Adipocyte (in vitro differentiated cells): Measurements from ENCODE around the gene CDH11.
A peak's percentile ranks its signal among the peaks of the same experiment; 100 is the strongest.

Experiments
- DNase-seq: peaks from one replicate; pipeline ENCODE4 v3.0.0-alpha.2; 2015; ENCODE audit warnings: low read depth
- H3K27me3 ChIP-seq: replicated peaks from 2 replicates; pipeline ENCODE4 v1.7.0; 2013; ENCODE audit warnings: mild to moderate bottlenecking, low read length, moderate library complexity; ENCODE audit not compliant: control insufficient read depth, insufficient read depth
- H3K36me3 ChIP-seq: 2 replicates; pipeline ENCODE4 v1.7.0; 2013; ENCODE audit warnings: low read length, mild to moderate bottlenecking, moderate library complexity; ENCODE audit not compliant: control insufficient read depth, insufficient read depth, severe bottlenecking
- H3K4me1 ChIP-seq: 2 replicates; pipeline ENCODE4 v1.7.0; 2013; ENCODE audit warnings: mild to moderate bottlenecking, low read length, moderate library complexity; ENCODE audit not compliant: control insufficient read depth, insufficient read depth
- H3K4me3 ChIP-seq: 2 replicates; pipeline ENCODE4 v1.7.0; 2013; ENCODE audit warnings: mild to moderate bottlenecking, low read length, moderate library complexity
- H3K9ac ChIP-seq: 2 replicates; pipeline ENCODE4 v1.7.0; 2013; ENCODE audit warnings: mild to moderate bottlenecking, low read length, moderate library complexity
- H3K9me3 ChIP-seq: 2 replicates; pipeline ENCODE4 v1.7.0; 2013; ENCODE audit warnings: mild to moderate bottlenecking, low read length, moderate library complexity; ENCODE audit not compliant: control insufficient read depth

Gene CDH11

DNA sequence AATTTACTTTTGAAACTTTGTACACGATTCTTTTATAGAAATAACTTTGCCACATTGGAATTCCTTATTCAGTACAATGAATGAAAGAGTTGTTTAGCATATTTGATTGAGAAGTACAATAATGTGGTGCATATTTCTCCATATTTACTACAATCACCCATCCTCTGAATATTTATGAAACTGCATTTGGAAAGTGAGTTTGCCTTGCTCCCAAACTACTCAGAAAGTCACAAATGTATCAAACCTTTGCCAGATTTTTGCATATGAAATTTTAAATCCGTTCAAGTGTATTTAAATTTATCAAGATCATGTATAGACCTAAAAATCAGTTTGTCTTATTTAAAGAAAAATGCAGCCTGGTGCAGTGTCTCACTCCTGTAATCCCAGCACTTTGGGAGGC, 148.7 kb downstream of the CDH11 start:
- Histone ChIP-seq H3K9ac (no peak overlapping the region), H3K36me3 (peaks cover 39% of the 10 kb centered on the region), H3K27me3 (no peaks in the 10 kb centered on the region), H3K9me3 (no peaks in the 10 kb centered on the region), H3K4me1 (peaks cover 28% of the 10 kb centered on the region), H3K4me3 (no peak overlapping the region)
- DNase-seq = no peak

DNA sequence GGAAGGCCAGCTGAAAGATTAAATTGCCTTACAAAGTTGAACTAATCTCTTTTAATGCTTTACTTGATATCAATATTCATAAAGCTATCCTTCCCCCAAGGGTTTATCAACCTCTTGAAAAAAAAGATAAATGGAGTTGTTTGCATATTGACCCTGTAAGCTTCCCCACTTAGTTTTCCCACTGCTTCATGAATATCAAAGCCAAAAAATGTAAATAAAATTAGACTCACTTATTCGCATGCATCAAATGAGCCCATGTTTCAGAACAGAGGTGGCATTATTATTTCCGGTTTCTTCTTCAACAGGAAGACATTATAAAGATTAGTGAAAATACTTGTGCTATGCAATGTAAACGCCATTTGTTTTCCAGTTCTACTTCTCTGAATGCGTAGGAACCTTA, 150.7 kb downstream of the CDH11 start:
- no peaks in the 10 kb centered on the region for H3K27me3 ChIP-seq
- peaks cover 26% of the 10 kb centered on the region for H3K4me1 ChIP-seq
- no peak overlapping the region for H3K9ac ChIP-seq
- H3K36me3 ChIP-seq = peaks cover 43% of the 10 kb centered on the region
- H3K9me3 ChIP-seq = no peaks in the 10 kb centered on the region
- no peak for DNase-seq
- H3K4me3 ChIP-seq = no peak overlapping the region

DNA sequence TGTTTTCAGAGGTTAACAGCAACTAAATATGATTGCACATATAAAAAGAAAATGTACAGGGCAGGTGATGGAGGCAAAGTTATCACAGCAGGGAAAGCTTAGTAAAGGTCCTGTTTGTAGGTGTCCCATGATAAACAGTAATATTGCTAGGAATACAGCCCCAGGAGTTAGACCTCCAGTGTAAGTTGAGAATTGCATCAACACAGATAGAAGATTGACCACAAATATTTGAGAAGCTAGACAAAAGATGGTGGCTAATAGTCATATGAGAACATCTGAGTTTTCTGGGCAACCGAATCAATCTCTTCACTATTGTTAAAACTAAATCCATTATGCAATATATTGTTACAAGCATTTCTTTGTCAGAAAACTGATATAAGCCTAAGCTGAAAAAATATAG, 152.6 kb downstream of the CDH11 start:
- Histone ChIP-seq H3K36me3 (peaks cover 51% of the 10 kb centered on the region), H3K27me3 (no peaks in the 10 kb centered on the region), H3K9me3 (no peaks in the 10 kb centered on the region), H3K4me3 (no peak overlapping the region), H3K4me1 (peaks cover 17% of the 10 kb centered on the region), H3K9ac (no peak overlapping the region)
- DNase-seq = no peak

DNA sequence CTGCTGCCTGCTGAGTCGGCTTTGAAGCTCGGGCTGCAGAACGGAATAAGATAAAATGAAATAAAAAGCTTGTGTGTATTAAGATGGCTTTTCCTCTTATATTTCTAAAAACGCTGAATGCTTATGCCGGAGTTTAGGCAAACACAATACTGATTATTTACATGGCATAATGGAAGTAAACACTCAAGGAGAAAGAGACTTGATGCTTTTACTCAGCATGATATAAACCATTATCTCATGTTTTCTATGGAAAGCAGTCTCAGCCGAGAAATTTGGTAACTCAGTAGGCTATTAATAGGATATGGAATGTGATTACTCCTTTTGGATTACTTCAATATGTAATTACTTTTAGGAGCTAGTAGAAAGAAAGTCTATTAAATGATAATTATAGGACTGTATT, 153.3 kb downstream of the CDH11 start:
- Histone ChIP-seq H3K36me3 (peaks cover 56% of the 10 kb centered on the region), H3K9me3 (no peaks in the 10 kb centered on the region), H3K9ac (no peak overlapping the region), H3K4me3 (no peak overlapping the region), H3K27me3 (no peaks in the 10 kb centered on the region), H3K4me1 (peaks cover 17% of the 10 kb centered on the region)
- no peak for DNase-seq

DNA sequence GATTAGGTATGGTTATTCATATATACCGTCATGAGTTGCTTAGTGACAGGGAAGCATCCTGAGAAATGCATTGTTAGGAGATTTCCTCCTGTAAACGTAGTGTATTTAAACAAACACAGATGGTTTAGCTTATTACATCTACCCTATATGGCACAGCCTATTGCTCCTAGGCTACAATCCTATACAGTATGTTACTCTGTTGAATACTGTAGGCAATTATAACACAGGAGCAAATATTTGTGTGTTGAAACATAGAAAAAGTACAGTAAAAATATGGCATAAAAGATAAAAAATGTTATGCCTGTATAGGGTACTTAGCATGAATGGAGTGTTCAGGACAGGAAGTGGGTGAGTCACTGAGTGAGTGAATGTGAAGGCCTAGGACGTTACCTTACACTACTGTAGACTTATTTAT, 157.7 kb downstream of the CDH11 start:
- Histone ChIP-seq H3K9ac (no peak overlapping the region), H3K36me3 (peaks cover 26% of the 10 kb centered on the region), H3K4me1 (peaks cover 9% of the 10 kb centered on the region), H3K9me3 (no peaks in the 10 kb centered on the region), H3K4me3 (no peak overlapping the region), H3K27me3 (no peaks in the 10 kb centered on the region)
- peak; percentile 40 for DNase-seq

DNA sequence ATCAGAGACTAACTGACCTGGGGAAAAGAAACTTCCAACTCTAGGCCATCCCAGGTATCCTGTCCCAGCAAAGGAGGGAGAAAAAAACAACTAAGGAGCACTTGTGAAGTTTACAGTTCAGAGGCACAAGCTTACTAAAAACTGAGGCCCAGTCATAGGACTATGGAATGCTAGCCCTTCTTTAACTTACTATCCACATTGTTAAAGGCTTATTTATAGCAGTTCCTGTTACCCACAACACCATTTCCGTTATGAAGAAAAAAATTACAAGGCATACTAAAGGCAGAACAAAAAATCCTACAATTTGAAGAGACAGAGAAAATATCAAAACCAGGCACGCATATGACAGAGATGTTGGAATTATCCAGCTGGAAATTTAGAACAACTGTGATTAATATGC, 159.1 kb downstream of the CDH11 start:
- Histone ChIP-seq H3K9me3 (no peaks in the 10 kb centered on the region), H3K36me3 (peaks cover 30% of the 10 kb centered on the region)

DNA sequence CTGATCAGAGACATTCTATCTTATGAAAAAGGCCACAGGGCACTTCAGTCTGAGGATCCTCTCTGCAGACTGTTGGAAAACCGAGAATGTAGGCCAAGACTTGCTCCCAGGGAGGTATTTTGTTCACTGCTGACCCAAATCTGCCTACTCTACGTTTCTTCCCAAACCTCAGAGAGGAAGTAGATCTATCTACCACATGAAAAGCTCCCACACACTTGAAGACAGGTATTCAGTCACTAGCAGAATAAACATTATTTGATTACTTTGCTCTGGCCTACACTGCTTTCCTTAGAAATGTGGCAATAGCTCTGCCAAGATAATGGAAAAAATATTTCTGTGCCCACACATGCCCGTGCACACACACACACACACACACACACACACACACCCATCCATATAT, 164.6 kb downstream of the CDH11 start:
- no peak for DNase-seq
- H3K4me1 ChIP-seq = peaks cover 14% of the 10 kb centered on the region
- no peak overlapping the region for H3K4me3 ChIP-seq
- H3K36me3 ChIP-seq = peaks cover 4% of the 10 kb centered on the region
- no peak overlapping the region for H3K9ac ChIP-seq
- H3K9me3 ChIP-seq = no peaks in the 10 kb centered on the region
- H3K27me3 ChIP-seq = no peaks in the 10 kb centered on the region

More for the DNA sequence above, 159.1 kb downstream of the CDH11 start:
- Histone ChIP-seq H3K4me1 (no peaks in the 10 kb centered on the region), H3K4me3 (no peak overlapping the region), H3K27me3 (no peaks in the 10 kb centered on the region), H3K9ac (no peak overlapping the region)
- no peak for DNase-seq

DNA sequence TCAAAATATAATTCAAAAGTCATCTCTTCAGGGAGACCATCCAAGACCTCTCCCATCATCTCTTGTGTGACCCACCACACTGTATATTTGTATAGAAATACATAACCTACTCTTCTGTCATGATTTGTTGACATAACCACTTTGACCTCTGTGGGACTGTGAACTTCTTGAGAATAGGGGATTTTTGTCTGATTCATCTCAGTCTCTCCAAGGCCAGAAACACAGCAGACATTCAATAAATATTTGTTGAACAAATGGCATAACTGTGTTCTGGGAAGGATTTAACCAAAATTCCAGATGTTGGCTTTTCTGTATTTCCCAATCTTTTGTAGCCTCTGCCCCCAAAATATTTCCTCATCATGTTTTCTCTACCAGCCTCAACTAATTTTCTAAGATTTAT, 169.7 kb downstream of the CDH11 start:
- Histone ChIP-seq H3K36me3 (peaks cover 21% of the 10 kb centered on the region), H3K9ac (peak overlapping the region; percentile 53), H3K4me1 (peaks cover 25% of the 10 kb centered on the region), H3K4me3 (peak overlapping the region; percentile 6), H3K9me3 (no peaks in the 10 kb centered on the region), H3K27me3 (no peaks in the 10 kb centered on the region)
- peak; percentile 94 for DNase-seq

DNA sequence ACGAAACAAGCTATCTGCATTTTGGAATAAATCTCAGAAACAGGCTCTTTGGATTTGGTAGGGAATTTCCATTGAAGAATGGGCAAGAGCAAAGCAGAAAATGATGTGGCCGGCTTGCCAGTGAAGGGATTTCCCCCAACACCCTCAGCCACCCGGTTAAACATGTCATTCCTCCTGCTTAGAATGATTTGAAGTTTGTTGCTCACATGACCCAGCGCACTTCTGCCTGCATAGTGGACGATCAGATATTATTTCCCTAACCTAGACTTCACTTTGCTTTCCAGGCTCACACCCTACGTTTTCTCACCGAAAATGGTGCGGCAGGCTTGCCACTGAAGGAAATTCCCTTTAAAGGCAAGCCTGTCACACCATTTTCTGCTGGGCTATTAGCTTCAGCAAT, 170.7 kb downstream of the CDH11 start:
- DNase-seq = no peak
- H3K4me3 ChIP-seq = no peak overlapping the region

DNA sequence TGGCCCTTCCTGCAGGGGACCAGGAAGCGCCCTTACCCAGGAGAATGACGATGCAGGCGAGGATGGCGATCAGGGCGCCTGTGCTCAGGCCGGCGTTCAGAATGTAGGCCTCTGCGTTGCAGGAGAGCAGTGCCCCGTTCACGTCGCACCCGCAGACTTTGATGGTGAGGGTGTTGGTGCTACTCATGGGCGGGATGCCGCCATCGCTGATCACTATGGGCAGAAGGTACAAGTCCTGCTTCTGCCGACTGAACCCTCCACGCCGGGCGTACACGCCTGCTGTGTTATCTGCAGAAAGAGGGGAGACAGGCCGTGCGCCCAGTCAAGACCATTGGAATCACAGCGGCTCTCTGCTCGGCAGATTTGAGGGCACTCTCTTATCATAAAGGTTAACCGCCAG, 171.1 kb downstream of the CDH11 start:
- Histone ChIP-seq H3K4me3 (no peak overlapping the region), H3K36me3 (peaks cover 31% of the 10 kb centered on the region), H3K27me3 (no peaks in the 10 kb centered on the region), H3K4me1 (peaks cover 25% of the 10 kb centered on the region), H3K9me3 (no peaks in the 10 kb centered on the region), H3K9ac (no peak overlapping the region)
- DNase-seq = no peak

More for the DNA sequence above, 170.7 kb downstream of the CDH11 start:
- H3K36me3 ChIP-seq = peaks cover 30% of the 10 kb centered on the region
- H3K9me3 ChIP-seq = no peaks in the 10 kb centered on the region
- no peak overlapping the region for H3K9ac ChIP-seq
- peaks cover 25% of the 10 kb centered on the region for H3K4me1 ChIP-seq
- H3K27me3 ChIP-seq = no peaks in the 10 kb centered on the region

DNA sequence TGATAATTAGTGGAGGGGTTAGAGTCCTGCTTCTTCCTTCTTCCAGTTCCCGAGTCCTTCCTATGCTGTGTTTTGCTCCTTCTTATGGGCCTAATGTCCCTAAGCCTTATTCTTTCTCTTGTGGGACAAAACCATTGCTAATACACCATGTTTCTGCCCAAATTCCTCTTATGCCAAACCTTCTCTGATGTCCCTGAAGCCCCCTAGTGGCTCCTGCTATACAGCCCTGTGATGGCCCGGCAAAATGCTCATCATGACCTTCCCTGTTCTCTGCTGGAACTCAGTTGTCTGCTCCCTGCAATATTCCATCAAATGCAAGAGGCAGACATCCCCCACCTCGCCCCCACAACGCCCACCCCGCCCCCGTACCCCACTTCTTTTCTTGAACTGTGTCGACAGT, 171.6 kb downstream of the CDH11 start:
- no peaks in the 10 kb centered on the region for H3K27me3 ChIP-seq
- H3K36me3 ChIP-seq = peaks cover 31% of the 10 kb centered on the region
- no peak overlapping the region for H3K9ac ChIP-seq
- no peaks in the 10 kb centered on the region for H3K9me3 ChIP-seq
- DNase-seq = no peak
- peaks cover 25% of the 10 kb centered on the region for H3K4me1 ChIP-seq
- no peak overlapping the region for H3K4me3 ChIP-seq

DNA sequence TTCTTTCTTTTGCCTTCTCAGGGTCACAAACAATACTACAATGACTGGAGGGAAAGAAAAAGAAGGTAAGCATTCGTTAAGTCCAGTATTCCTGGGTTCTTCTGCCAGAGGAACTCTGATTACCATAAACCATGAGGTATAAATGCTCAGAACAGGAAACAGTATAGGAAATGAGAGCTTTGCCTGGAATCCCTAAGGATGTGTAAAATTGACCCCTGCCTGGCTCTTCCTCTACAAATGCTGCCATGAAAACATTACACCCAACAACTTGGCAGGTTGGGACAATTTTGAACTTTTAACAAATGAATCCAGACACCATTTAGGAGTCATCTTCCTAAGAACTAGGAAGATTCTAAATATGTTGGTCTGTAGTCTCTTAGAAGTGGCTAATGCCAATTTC, 173.8 kb downstream of the CDH11 start:
- H3K27me3 ChIP-seq = no peaks in the 10 kb centered on the region
- no peak overlapping the region for H3K9ac ChIP-seq
- H3K4me3 ChIP-seq = no peak overlapping the region
- H3K4me1 ChIP-seq = peaks cover 20% of the 10 kb centered on the region
- DNase-seq = no peak
- H3K9me3 ChIP-seq = no peaks in the 10 kb centered on the region
- peaks cover 31% of the 10 kb centered on the region for H3K36me3 ChIP-seq
